Measurements from ENCODE around the gene COL5A1. TPM values are rescaled to one million over a fixed set of nuclear protein-coding genes. Genes with fewer than 3 reads are reported as not detected.

The COL5A1 gene
- total RNA-seq, 2 donors from 2014 or later, result 10.9 to 21.7 TPM

GRCh38 chr9:134884492-134884891 is 242.9 kb downstream of the COL5A1 start:
- TF ChIP-seq, protein P1, sequence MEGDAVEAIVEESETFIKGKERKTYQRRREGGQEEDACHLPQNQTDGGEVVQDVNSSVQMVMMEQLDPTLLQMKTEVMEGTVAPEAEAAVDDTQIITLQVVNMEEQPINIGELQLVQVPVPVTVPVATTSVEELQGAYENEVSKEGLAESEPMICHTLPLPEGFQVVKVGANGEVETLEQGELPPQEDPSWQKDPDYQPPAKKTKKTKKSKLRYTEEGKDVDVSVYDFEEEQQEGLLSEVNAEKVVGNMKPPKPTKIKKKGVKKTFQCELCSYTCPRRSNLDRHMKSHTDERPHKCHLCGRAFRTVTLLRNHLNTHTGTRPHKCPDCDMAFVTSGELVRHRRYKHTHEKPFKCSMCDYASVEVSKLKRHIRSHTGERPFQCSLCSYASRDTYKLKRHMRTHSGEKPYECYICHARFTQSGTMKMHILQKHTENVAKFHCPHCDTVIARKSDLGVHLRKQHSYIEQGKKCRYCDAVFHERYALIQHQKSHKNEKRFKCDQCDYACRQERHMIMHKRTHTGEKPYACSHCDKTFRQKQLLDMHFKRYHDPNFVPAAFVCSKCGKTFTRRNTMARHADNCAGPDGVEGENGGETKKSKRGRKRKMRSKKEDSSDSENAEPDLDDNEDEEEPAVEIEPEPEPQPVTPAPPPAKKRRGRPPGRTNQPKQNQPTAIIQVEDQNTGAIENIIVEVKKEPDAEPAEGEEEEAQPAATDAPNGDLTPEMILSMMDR (IDR thresholded peaks at IDR 0.05), result no peak
- no peaks in the 10 kb centered on the region for H3K27me3 ChIP-seq
- H3K36me3 ChIP-seq, result no peaks in the 10 kb centered on the region
- intact Hi-C loops (cut with DNase I), result no loop called here
- no peaks in the 10 kb centered on the region for H3K4me1 ChIP-seq
- no peak overlapping the region for H3K27ac ChIP-seq
- DNase-seq, result no peak
- no peaks in the 10 kb centered on the region for H3K9me3 ChIP-seq
- no peak overlapping the region for H3K9ac ChIP-seq (ENCODE audit: low read depth in 2 of 2, low read length in 2 of 2)
- H3K4me3 ChIP-seq, result no peak overlapping the region

- no peak overlapping the region for H3K9ac ChIP-seq (ENCODE audit: low read depth in 2 of 2, low read length in 2 of 2)
- TF ChIP-seq, protein P1 (IDR thresholded peaks at IDR 0.05), result no peak
- no peak overlapping the region for H3K27ac ChIP-seq
- H3K9me3 ChIP-seq, result no peaks in the 10 kb centered on the region
- no peaks in the 10 kb centered on the region for H3K27me3 ChIP-seq
- no peaks in the 10 kb centered on the region for H3K4me1 ChIP-seq
- H3K4me3 ChIP-seq, result no peak overlapping the region
- intact Hi-C loops (cut with DNase I), result no loop called here
- no peaks in the 10 kb centered on the region for H3K36me3 ChIP-seq
- no peak for DNase-seq
Observed at GRCh38 chr9:134885001-134885678, 243.5 kb downstream of the COL5A1 start.

DNA sequence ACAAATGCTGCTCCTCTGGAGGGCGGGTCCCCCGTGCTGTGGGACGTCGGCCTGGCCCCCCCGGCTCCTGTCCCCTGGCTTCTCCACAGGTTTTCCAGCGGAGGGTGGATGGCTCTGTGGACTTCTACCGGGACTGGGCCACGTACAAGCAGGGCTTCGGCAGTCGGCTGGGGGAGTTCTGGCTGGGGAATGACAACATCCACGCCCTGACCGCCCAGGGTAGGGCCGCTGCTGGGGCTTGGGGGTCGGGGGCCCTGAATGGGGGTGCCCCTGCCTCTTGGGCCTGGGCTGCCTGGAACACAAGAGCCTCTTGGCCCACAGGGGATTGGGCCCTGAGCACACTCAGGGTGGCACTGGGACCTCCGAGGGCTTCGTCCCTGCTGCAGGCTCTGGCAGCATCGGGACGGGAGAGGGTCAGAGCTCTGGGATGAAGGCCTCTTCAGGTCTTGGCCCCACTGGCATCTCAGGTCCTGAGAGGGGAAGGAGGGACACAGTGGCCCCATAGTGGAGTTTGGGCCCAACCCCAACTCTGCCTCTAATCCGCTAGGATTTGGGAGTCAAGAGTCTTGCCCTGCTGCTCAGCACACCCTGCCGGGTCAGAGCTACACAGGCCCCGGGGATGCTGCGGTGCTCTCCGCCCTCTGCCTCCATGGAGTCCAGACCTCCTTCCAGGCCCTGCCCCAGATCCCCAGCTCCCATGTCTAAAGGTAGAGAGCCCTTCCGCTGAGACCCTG is 244.2 kb downstream of the COL5A1 start:
- no peak overlapping the region for H3K4me3 ChIP-seq
- H3K27me3 ChIP-seq, result no peaks in the 10 kb centered on the region
- intact Hi-C loops (cut with DNase I), result no loop called here
- TF ChIP-seq, protein P1 (IDR thresholded peaks at IDR 0.05), result no peak
- no peaks in the 10 kb centered on the region for H3K36me3 ChIP-seq
- no peaks in the 10 kb centered on the region for H3K4me1 ChIP-seq
- H3K9ac ChIP-seq (ENCODE audit: low read depth in 2 of 2, low read length in 2 of 2), result no peak overlapping the region
- DNase-seq, result no peak
- H3K27ac ChIP-seq, result no peak overlapping the region
- no peaks in the 10 kb centered on the region for H3K9me3 ChIP-seq

DNA sequence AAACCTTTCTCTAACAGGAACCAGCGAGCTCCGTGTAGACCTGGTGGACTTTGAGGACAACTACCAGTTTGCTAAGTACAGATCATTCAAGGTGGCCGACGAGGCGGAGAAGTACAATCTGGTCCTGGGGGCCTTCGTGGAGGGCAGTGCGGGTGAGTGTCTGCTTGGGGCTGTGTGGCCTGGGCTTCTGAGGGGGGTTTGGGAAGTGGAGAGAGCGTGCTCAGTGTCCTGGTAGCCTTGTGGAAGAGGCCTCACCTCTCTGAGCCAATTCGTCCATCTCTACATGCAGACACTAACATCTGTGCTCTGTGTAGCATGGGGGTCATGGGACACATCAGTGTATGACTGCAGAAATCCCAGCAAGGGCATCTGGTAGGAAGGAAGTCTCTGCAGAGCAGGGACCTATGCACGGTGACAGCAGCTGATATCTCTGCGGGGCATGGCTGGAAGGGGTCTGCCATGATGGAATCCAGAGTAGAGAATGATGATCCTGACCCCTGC is 244.9 kb downstream of the COL5A1 start:
- TF ChIP-seq, protein P1 (IDR thresholded peaks at IDR 0.05), result no peak
- Histone ChIP-seq H3K9me3 (no peaks in the 10 kb centered on the region), H3K9ac (ENCODE audit: low read depth in 2 of 2, low read length in 2 of 2) (no peak overlapping the region), H3K27me3 (no peaks in the 10 kb centered on the region), H3K36me3 (no peaks in the 10 kb centered on the region), H3K4me1 (no peaks in the 10 kb centered on the region), H3K4me3 (no peak overlapping the region), H3K27ac (no peak overlapping the region)
- DNase-seq, result no peak
- intact Hi-C loops (cut with DNase I), result no loop called here

GRCh38 chr9:134887219-134887618 is 245.6 kb downstream of the COL5A1 start:
- no peaks in the 10 kb centered on the region for H3K9me3 ChIP-seq
- no peak overlapping the region for H3K9ac ChIP-seq (ENCODE audit: low read depth in 2 of 2, low read length in 2 of 2)
- H3K4me3 ChIP-seq, result no peak overlapping the region
- DNase-seq, result no peak
- H3K36me3 ChIP-seq, result no peaks in the 10 kb centered on the region
- intact Hi-C loops (cut with DNase I), result no loop called here
- no peaks in the 10 kb centered on the region for H3K4me1 ChIP-seq
- H3K27me3 ChIP-seq, result no peaks in the 10 kb centered on the region
- H3K27ac ChIP-seq, result no peak overlapping the region
- TF ChIP-seq, protein P1 (IDR thresholded peaks at IDR 0.05), result no peak

Data from colonic mucosa (tissue), 4 donors.